Body of pancreas (tissue), 4 donors: ENCODE results near the gene CDK19.

ENCODE experiments used
- CTCF ChIP-seq, 7 experiments: fragments of 450-650 bp in 4 of 7; fragments of 200-600 bp in 3 of 7; sonication (generic) in 3 of 7; IDR thresholded peaks; one replicate each; pipeline ENCODE4 v1.5.1; 2016 to 2019; ENCODE audit warnings: antibody characterized with exemption in 7 of 7
- POLR2A ChIP-seq, 3 donors: fragments of 450-650 bp; IDR thresholded peaks; one replicate each; pipeline ENCODE4 v1.6.1; 2016; ENCODE audit warnings: antibody characterized with exemption in 3 of 3, mild to moderate bottlenecking in 2 of 3

- TF ChIP-seq CTCF (IDR thresholded peaks at IDR 0.05) (no peak), POLR2A (IDR thresholded peaks at IDR 0.05) (no peak)
Measured at GRCh38 chr6:110859335-110859792, 44.1 kb upstream of the CDK19 start.
